ENCODE results near the gene RCHY1.

RCHY1 gene

DNA sequence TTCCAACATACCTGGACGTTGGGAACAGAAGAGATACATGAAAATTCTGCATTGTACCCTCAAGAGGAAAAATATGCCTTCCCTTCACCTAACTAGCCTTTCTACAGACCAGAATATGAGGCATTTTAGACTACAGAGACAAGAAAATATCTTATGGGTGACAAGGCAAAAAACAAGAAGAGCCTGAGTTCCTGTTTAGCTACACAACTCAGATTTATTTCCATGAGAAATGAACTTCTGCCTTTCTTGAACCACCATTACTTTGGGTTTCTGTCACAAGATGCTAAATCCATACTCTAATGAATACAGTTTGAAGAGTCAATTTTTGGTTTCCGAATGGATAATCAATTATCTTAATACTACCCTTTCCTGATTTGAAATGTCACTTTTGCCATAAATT is 18.7 kb downstream of the RCHY1 start:
- no peaks in the 10 kb centered on the region for H3K27me3 ChIP-seq (ENCODE audit: control insufficient read depth, insufficient read depth, low read length)
- H3K36me3 ChIP-seq (ENCODE audit: control insufficient read depth, insufficient read depth, low read length), result peaks cover 72% of the 10 kb centered on the region
- H3K9ac ChIP-seq (ENCODE audit: low read depth, low read length), result no peak overlapping the region

GRCh38 chr4:75494563-75494962 is 19.6 kb downstream of the RCHY1 start:
- Histone ChIP-seq H3K36me3 (ENCODE audit: control insufficient read depth, insufficient read depth, low read length) (peaks cover 73% of the 10 kb centered on the region), H3K9me3 (ENCODE audit: control insufficient read depth, insufficient read depth, low read length) (no peaks in the 10 kb centered on the region), H3K27me3 (ENCODE audit: control insufficient read depth, insufficient read depth, low read length) (no peaks in the 10 kb centered on the region)

More for the DNA sequence above, 18.7 kb downstream of the RCHY1 start:
- H3K27ac ChIP-seq (ENCODE audit: low read depth, low read length), result no peak overlapping the region
- no peaks in the 10 kb centered on the region for H3K4me1 ChIP-seq (ENCODE audit: control insufficient read depth, insufficient read depth, low read length)
- no peak overlapping the region for H3K4me3 ChIP-seq (ENCODE audit: low read depth, low read length)
- no peaks in the 10 kb centered on the region for H3K9me3 ChIP-seq (ENCODE audit: control insufficient read depth, insufficient read depth, low read length)

GRCh38 chr4:75490155-75490554 is 24.0 kb downstream of the RCHY1 start:
- Histone ChIP-seq H3K27me3 (ENCODE audit: control insufficient read depth, insufficient read depth, low read length) (no peaks in the 10 kb centered on the region), H3K9me3 (ENCODE audit: control insufficient read depth, insufficient read depth, low read length) (no peaks in the 10 kb centered on the region), H3K4me3 (ENCODE audit: low read depth, low read length) (no peak overlapping the region), H3K27ac (ENCODE audit: low read depth, low read length) (no peak overlapping the region), H3K36me3 (ENCODE audit: control insufficient read depth, insufficient read depth, low read length) (peaks cover 76% of the 10 kb centered on the region), H3K9ac (ENCODE audit: low read depth, low read length) (no peak overlapping the region), H3K4me1 (ENCODE audit: control insufficient read depth, insufficient read depth, low read length) (peaks cover 7% of the 10 kb centered on the region; the same call in 1 of the 2 replicates)

More at GRCh38 chr4:75494563-75494962, 19.6 kb downstream of the RCHY1 start:
- Histone ChIP-seq H3K9ac (ENCODE audit: low read depth, low read length) (no peak overlapping the region), H3K27ac (ENCODE audit: low read depth, low read length) (no peak overlapping the region), H3K4me1 (ENCODE audit: control insufficient read depth, insufficient read depth, low read length) (no peaks in the 10 kb centered on the region), H3K4me3 (ENCODE audit: low read depth, low read length) (no peak overlapping the region)

GRCh38 chr4:75484190-75484589 is 30.0 kb downstream of the RCHY1 start:
- no peak overlapping the region for H3K27ac ChIP-seq (ENCODE audit: low read depth, low read length)
- H3K9ac ChIP-seq (ENCODE audit: low read depth, low read length), result no peak overlapping the region
- H3K4me3 ChIP-seq (ENCODE audit: low read depth, low read length), result no peak overlapping the region
- peaks cover 7% of the 10 kb centered on the region; the same call in 1 of the 2 replicates for H3K4me1 ChIP-seq (ENCODE audit: control insufficient read depth, insufficient read depth, low read length)
- H3K36me3 ChIP-seq (ENCODE audit: control insufficient read depth, insufficient read depth, low read length), result peaks cover 75% of the 10 kb centered on the region
- H3K9me3 ChIP-seq (ENCODE audit: control insufficient read depth, insufficient read depth, low read length), result no peaks in the 10 kb centered on the region
- H3K27me3 ChIP-seq (ENCODE audit: control insufficient read depth, insufficient read depth, low read length), result no peaks in the 10 kb centered on the region

DNA sequence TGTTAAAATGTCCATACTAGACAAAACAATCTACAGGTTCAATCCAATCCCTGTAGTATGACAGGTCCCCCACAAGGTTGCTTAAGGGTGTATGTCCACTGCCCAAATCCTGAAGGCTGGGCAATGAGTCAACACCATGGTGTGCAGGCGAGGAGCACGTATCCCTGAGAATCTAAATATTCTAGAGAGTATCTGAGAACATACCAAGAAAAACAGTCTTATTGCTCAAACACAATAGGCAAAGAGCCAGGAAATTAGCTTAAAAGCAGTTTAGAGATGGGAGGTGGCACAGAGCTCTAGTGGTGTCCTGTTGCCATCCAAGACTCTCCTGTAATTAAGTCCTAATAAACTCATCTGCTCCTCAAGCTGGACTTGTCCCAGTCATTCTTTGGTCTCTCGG is 37.0 kb downstream of the RCHY1 start:
- H3K9me3 ChIP-seq (ENCODE audit: control insufficient read depth, insufficient read depth, low read length), result no peaks in the 10 kb centered on the region
- peaks cover 30% of the 10 kb centered on the region for H3K36me3 ChIP-seq (ENCODE audit: control insufficient read depth, insufficient read depth, low read length)
- no peaks in the 10 kb centered on the region for H3K4me1 ChIP-seq (ENCODE audit: control insufficient read depth, insufficient read depth, low read length)
- H3K27me3 ChIP-seq (ENCODE audit: control insufficient read depth, insufficient read depth, low read length), result no peaks in the 10 kb centered on the region
- no peak overlapping the region for H3K4me3 ChIP-seq (ENCODE audit: low read depth, low read length)
- no peak overlapping the region for H3K27ac ChIP-seq (ENCODE audit: low read depth, low read length)
- no peak overlapping the region for H3K9ac ChIP-seq (ENCODE audit: low read depth, low read length)

DNA sequence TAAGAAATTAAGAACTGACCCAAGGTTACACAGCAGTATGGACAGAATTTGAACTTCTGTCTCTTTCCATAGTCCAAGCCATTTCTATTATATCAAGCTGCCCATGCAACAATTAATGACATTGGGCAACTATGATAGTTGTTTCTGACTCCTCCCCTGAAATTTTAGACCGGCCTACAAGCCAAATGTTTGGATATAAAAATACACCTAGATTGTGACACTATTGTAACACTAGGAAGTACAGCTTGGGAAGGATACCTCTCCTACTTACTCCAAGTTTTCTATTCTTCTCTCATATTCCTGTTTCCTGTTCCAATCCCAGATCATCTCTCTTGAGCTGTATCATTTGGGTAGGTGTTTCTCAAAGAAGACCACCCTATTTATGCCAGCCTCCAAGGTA is 43.5 kb downstream of the RCHY1 start:
- H3K9ac ChIP-seq (ENCODE audit: low read depth, low read length), result no peak overlapping the region
- H3K9me3 ChIP-seq (ENCODE audit: control insufficient read depth, insufficient read depth, low read length), result no peaks in the 10 kb centered on the region
- H3K4me3 ChIP-seq (ENCODE audit: low read depth, low read length), result no peak overlapping the region
- H3K27ac ChIP-seq (ENCODE audit: low read depth, low read length), result no peak overlapping the region
- no peaks in the 10 kb centered on the region for H3K36me3 ChIP-seq (ENCODE audit: control insufficient read depth, insufficient read depth, low read length)
- H3K27me3 ChIP-seq (ENCODE audit: control insufficient read depth, insufficient read depth, low read length), result no peaks in the 10 kb centered on the region
- no peaks in the 10 kb centered on the region for H3K4me1 ChIP-seq (ENCODE audit: control insufficient read depth, insufficient read depth, low read length)

DNA sequence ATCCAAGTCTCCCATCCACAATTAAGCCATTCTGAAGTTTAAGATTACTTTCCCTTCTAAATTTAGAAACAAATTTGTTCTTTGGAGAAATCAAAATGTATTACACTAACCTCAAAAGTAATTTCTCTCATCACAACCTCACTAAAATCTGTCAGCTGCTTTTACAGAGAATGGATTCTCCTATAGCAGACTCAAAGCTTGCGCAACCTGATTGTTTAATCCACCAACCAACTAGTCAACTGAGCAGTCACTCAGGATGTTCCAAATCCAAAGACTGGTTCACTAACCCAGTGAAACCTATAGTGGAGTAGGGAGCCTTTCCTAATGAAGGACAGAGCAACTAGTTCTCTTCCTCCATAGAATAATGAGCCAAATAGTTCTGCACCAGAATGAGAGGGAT is 44.3 kb downstream of the RCHY1 start:
- Histone ChIP-seq H3K27me3 (ENCODE audit: control insufficient read depth, insufficient read depth, low read length) (no peaks in the 10 kb centered on the region), H3K27ac (ENCODE audit: low read depth, low read length) (no peak overlapping the region), H3K4me3 (ENCODE audit: low read depth, low read length) (no peak overlapping the region), H3K36me3 (ENCODE audit: control insufficient read depth, insufficient read depth, low read length) (no peaks in the 10 kb centered on the region), H3K4me1 (ENCODE audit: control insufficient read depth, insufficient read depth, low read length) (no peaks in the 10 kb centered on the region), H3K9ac (ENCODE audit: low read depth, low read length) (no peak overlapping the region), H3K9me3 (ENCODE audit: control insufficient read depth, insufficient read depth, low read length) (no peaks in the 10 kb centered on the region)

DNA sequence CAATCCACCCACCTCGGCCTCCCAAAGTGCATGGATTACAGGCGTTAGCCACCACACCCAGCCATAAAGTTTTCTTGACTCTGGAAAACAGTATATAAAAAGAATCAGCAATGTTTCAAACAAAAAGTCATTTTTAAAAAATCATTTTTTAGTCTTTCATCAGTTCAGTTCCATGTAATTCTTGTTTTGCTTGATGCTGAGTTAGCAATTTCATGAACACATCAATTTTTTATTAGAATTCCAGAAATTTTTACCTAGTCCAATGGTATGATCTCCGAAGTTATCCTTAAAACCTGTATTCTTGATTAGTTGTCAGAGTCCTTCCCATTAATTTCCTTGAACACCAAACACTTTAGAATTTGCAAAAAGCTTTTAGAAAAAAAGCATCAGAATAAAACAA is 56.8 kb downstream of the RCHY1 start:
- H3K36me3 ChIP-seq (ENCODE audit: control insufficient read depth, insufficient read depth, low read length), result no peaks in the 10 kb centered on the region
- H3K27ac ChIP-seq (ENCODE audit: low read depth, low read length), result no peak overlapping the region
- H3K4me3 ChIP-seq (ENCODE audit: low read depth, low read length), result no peak overlapping the region
- H3K9ac ChIP-seq (ENCODE audit: low read depth, low read length), result no peak overlapping the region
- no peaks in the 10 kb centered on the region for H3K4me1 ChIP-seq (ENCODE audit: control insufficient read depth, insufficient read depth, low read length)
- H3K9me3 ChIP-seq (ENCODE audit: control insufficient read depth, insufficient read depth, low read length), result no peaks in the 10 kb centered on the region
- no peaks in the 10 kb centered on the region for H3K27me3 ChIP-seq (ENCODE audit: control insufficient read depth, insufficient read depth, low read length)

DNA sequence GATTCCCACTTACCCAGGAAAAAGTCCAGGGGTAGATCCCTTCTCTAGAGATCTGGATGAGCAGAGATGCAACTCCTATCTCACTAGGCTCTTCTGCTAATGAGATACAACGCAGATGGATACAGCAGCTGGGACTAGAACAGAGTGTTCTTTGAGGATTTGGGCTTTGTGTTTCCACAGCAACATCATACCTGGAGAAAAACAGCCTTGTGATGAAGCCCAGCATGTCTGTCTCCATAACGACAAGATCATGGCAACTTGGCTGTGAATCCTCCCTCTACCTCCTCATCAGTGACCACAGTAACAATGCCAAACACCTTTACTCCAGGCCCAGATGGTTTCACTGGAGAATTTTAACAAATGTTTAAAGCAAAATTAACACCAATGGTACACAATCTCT is 80.1 kb downstream of the RCHY1 start:
- Histone ChIP-seq H3K27me3 (ENCODE audit: control insufficient read depth, insufficient read depth, low read length) (no peaks in the 10 kb centered on the region), H3K4me3 (ENCODE audit: low read depth, low read length) (no peak overlapping the region), H3K36me3 (ENCODE audit: control insufficient read depth, insufficient read depth, low read length) (no peaks in the 10 kb centered on the region), H3K9ac (ENCODE audit: low read depth, low read length) (no peak overlapping the region), H3K4me1 (ENCODE audit: control insufficient read depth, insufficient read depth, low read length) (no peaks in the 10 kb centered on the region), H3K9me3 (ENCODE audit: control insufficient read depth, insufficient read depth, low read length) (no peaks in the 10 kb centered on the region), H3K27ac (ENCODE audit: low read depth, low read length) (no peak overlapping the region)

DNA sequence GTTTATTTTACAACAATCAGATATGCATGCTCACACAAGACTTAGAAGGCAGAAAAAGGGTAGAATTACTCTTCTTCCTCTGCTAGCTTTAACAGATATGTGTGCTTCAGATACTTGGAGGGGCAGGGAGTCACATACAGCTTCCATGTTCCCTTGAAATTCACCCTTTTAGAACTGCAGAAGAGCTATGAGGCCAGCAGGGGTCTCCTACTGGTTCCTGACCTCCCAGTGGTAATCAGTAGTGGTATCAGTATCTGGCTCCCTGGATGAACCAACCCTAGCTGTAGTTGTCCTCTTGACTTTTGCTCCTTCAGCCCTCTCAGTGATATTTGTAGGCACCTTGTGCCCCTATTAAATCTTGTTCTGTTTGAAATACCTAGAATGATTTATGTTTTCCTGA is 81.5 kb downstream of the RCHY1 start:
- Histone ChIP-seq H3K9ac (ENCODE audit: low read depth, low read length) (no peak overlapping the region), H3K36me3 (ENCODE audit: control insufficient read depth, insufficient read depth, low read length) (no peaks in the 10 kb centered on the region)

DNA sequence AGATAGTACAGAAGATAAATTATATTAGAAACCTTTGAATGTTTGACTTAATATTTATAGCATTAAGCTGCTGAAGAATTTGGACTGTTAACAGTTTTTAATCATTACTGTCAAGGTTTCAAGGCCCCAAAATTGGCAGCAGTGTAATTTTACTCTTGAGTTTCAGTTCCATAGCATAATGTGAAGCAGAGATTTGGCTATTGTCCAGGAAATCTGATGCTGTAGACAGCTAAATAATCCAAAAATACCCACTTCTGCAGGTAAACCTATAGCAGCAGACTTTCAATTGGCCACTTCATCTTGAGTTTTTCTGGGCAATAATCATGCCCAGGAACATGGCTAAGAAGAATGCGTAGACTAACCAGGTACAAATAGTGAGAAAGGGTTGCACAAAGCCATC is 85.0 kb downstream of the RCHY1 start:
- Histone ChIP-seq H3K9ac (ENCODE audit: low read depth, low read length) (no peak overlapping the region), H3K4me1 (ENCODE audit: control insufficient read depth, insufficient read depth, low read length) (no peaks in the 10 kb centered on the region), H3K36me3 (ENCODE audit: control insufficient read depth, insufficient read depth, low read length) (no peaks in the 10 kb centered on the region), H3K27me3 (ENCODE audit: control insufficient read depth, insufficient read depth, low read length) (no peaks in the 10 kb centered on the region), H3K9me3 (ENCODE audit: control insufficient read depth, insufficient read depth, low read length) (no peaks in the 10 kb centered on the region), H3K27ac (ENCODE audit: low read depth, low read length) (no peak overlapping the region), H3K4me3 (ENCODE audit: low read depth, low read length) (no peak overlapping the region)

More for the DNA sequence above, 81.5 kb downstream of the RCHY1 start:
- Histone ChIP-seq H3K9me3 (ENCODE audit: control insufficient read depth, insufficient read depth, low read length) (no peaks in the 10 kb centered on the region), H3K4me1 (ENCODE audit: control insufficient read depth, insufficient read depth, low read length) (no peaks in the 10 kb centered on the region), H3K4me3 (ENCODE audit: low read depth, low read length) (no peak overlapping the region), H3K27me3 (ENCODE audit: control insufficient read depth, insufficient read depth, low read length) (no peaks in the 10 kb centered on the region), H3K27ac (ENCODE audit: low read depth, low read length) (no peak overlapping the region)

All from HUES48 (cell line).